ENCODE results near the gene DMKN. TPM values are rescaled to one million over a fixed set of nuclear protein-coding genes. Genes with fewer than 3 reads are reported as not detected.

DMKN gene
- total and polyA plus RNA-seq, 2 experiments from 2014 or later: 57.0 to 99.5 TPM

DNA sequence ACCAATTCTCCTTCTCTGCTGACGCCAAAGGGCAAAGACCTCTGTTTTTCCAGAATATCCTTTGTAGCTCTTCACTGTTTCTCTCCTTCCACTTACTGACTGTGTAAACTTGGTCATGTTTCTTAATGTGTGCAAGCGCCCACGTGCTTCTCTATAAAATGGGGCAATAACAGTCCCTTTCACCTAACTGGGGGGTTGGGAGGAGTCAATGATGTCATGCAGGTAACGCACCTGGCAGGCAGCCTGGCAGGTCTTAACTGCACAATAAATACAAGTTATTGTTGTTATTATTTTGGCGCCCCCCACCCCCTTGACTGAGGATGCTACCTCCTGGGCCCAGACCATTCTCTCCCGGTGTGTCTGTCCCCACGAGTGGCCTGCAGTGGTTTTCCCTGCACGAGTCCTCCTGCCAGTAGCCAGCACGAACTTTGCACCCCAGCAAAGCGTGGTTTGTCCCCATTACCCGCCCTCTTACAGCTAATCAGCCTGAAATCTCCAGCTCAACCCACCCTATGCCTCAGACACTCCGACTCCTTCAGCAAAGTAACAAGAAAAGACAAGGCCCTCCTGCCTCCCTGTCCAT, 9.4 kb upstream of the DMKN start:
- Histone ChIP-seq H2AFZ (no peak overlapping the region), H3K27ac (no peak overlapping the region), H3K27me3 (peaks cover 7% of the 10 kb centered on the region), H4K20me1 (ENCODE audit: insufficient read depth, poor library complexity, severe bottlenecking) (no peaks in the 10 kb centered on the region), H3K4me1 (ENCODE audit: insufficient read depth) (no peaks in the 10 kb centered on the region), H3K9me2 (replicated peaks; ENCODE audit: insufficient read depth) (no peaks in the 10 kb centered on the region), H3K79me2 (no peaks in the 10 kb centered on the region), H3K4me2 (no peak overlapping the region), H3K4me3 (no peak overlapping the region), H3K36me3 (replicated peaks; ENCODE audit: insufficient read depth, low read depth) (no peaks in the 10 kb centered on the region), H3K9me3 (ENCODE audit: low read depth) (no peaks in the 10 kb centered on the region)
- TF ChIP-seq EZH2phosphoT487 (IDR thresholded peaks at IDR 0.05; ENCODE audit: low read depth, severe bottlenecking, unreplicated experiment) (no peak), EZH2 (IDR thresholded peaks at IDR 0.05; ENCODE audit: borderline replicate concordance) (no peak)
- TF ChIP-seq, protein P1, sequence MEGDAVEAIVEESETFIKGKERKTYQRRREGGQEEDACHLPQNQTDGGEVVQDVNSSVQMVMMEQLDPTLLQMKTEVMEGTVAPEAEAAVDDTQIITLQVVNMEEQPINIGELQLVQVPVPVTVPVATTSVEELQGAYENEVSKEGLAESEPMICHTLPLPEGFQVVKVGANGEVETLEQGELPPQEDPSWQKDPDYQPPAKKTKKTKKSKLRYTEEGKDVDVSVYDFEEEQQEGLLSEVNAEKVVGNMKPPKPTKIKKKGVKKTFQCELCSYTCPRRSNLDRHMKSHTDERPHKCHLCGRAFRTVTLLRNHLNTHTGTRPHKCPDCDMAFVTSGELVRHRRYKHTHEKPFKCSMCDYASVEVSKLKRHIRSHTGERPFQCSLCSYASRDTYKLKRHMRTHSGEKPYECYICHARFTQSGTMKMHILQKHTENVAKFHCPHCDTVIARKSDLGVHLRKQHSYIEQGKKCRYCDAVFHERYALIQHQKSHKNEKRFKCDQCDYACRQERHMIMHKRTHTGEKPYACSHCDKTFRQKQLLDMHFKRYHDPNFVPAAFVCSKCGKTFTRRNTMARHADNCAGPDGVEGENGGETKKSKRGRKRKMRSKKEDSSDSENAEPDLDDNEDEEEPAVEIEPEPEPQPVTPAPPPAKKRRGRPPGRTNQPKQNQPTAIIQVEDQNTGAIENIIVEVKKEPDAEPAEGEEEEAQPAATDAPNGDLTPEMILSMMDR (IDR thresholded peaks at IDR 0.05; ENCODE audit: poor library complexity): no peak
- DNase-seq (ENCODE audit: low spot score): no peak
- 78% methylated on average over 12 of the region's 12 CpGs for WGBS (ENCODE audit: low lambda C conversion rate, missing lambda C conversion rate)

DNA sequence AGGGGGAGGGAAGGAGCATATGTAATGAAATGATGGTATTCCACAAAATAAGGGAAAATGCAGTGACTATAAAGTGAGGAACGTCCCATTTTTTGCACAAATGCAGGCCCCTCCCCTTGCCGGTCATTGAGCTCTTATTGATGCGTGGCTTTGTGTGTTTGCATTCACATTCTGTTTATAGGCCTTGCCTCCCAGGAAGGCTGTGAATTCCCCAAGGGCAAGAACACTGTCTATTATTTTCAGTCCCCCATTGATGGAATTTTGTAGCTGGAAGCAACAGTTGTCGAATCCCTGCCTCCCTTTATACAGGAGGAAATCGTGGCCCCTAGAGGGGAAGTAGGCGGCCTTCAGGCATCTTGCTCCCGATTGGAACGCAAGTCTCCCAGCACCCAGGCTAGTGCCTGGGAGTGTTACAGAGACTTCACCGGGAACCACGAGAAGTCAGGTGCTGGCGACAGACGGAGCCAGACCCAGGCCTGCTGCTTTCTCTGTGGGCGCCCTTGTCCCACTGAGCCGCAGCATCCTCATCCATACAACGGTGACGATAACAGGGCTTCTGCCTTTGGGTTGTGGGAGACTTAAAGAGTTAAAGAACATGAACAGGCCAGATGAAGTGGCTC, 7.8 kb upstream of the DMKN start:
- Histone ChIP-seq H3K36me3 (replicated peaks; ENCODE audit: insufficient read depth, low read depth) (no peaks in the 10 kb centered on the region), H2AFZ (no peak overlapping the region), H3K4me2 (no peak overlapping the region), H3K4me3 (no peak overlapping the region), H3K9me2 (replicated peaks; ENCODE audit: insufficient read depth) (no peaks in the 10 kb centered on the region), H3K9me3 (ENCODE audit: low read depth) (no peaks in the 10 kb centered on the region), H4K20me1 (ENCODE audit: insufficient read depth, poor library complexity, severe bottlenecking) (no peaks in the 10 kb centered on the region), H3K27me3 (peaks cover 7% of the 10 kb centered on the region), H3K4me1 (ENCODE audit: insufficient read depth) (no peaks in the 10 kb centered on the region), H3K79me2 (no peaks in the 10 kb centered on the region), H3K27ac (no peak overlapping the region)
- no peak for DNase-seq (ENCODE audit: low spot score)
- WGBS (ENCODE audit: low lambda C conversion rate, missing lambda C conversion rate): 76% methylated on average over 16 of the region's 16 CpGs
- no peak for TF ChIP-seq EZH2phosphoT487 (IDR thresholded peaks at IDR 0.05; ENCODE audit: low read depth, severe bottlenecking, unreplicated experiment)
- TF ChIP-seq EZH2 (IDR thresholded peaks at IDR 0.05; ENCODE audit: borderline replicate concordance): no peak
- TF ChIP-seq, protein P1 (IDR thresholded peaks at IDR 0.05; ENCODE audit: poor library complexity): no peak

DNA sequence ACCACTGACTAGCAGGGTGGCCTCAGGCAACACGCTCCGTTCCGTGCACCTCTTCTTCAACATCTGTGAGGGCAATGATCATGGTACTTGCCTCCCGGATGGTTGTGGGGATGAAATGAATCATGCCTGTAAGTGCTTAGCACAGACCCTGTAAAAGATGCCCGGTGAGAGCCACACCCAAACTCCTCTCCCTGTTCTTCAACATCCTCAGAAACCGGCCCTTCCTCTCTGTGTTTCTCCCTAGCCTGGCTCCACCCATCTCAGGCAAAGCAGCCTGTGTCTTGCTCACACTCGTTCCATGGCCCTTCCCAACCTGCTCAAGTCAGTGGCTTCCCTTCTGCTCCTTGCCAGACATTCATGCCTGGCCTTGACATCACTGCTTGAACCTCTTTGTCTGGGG, 5.8 kb upstream of the DMKN start:
- peaks cover 2% of the 10 kb centered on the region for H3K27me3 ChIP-seq
- H3K4me2 ChIP-seq: no peak overlapping the region
- H3K4me3 ChIP-seq: no peak overlapping the region
- no peaks in the 10 kb centered on the region for H3K9me2 ChIP-seq (replicated peaks; ENCODE audit: insufficient read depth)
- no peaks in the 10 kb centered on the region for H3K79me2 ChIP-seq
- H3K36me3 ChIP-seq (replicated peaks; ENCODE audit: insufficient read depth, low read depth): no peaks in the 10 kb centered on the region
- H3K9me3 ChIP-seq (ENCODE audit: low read depth): no peaks in the 10 kb centered on the region
- peak; percentile 29 for DNase-seq (ENCODE audit: low spot score)
- H3K4me1 ChIP-seq (ENCODE audit: insufficient read depth): no peaks in the 10 kb centered on the region
- no peak for TF ChIP-seq EZH2 (IDR thresholded peaks at IDR 0.05; ENCODE audit: borderline replicate concordance)
- TF ChIP-seq, protein P1 (IDR thresholded peaks at IDR 0.05; ENCODE audit: poor library complexity): no peak
- no peak for TF ChIP-seq EZH2phosphoT487 (IDR thresholded peaks at IDR 0.05; ENCODE audit: low read depth, severe bottlenecking, unreplicated experiment)
- 66% methylated on average over 7 of the region's 7 CpGs for WGBS (ENCODE audit: low lambda C conversion rate, missing lambda C conversion rate)
- no peak overlapping the region for H2AFZ ChIP-seq
- H4K20me1 ChIP-seq (ENCODE audit: insufficient read depth, poor library complexity, severe bottlenecking): no peaks in the 10 kb centered on the region
- H3K27ac ChIP-seq: no peak overlapping the region
